Kidney (tissue), 14 donors: ENCODE measurements around the gene SLC39A1. TPM values are rescaled to one million over a fixed set of nuclear protein-coding genes. Genes with fewer than 3 reads are reported as not detected.

ENCODE experiments used
- DNase-seq, 5 donors: peaks; one replicate each; pipeline ENCODE4 v3.0.0-alpha.2; 2013 to 2020
- FAIRE-seq: peaks from 2 replicates; lab custom pipeline; 2012; peaks lifted over from hg19 to GRCh38; lab: Jason Lieb, UNC
- H3K27ac ChIP-seq, 2 donors: one replicate each; pipeline ENCODE4 v1.7.0; 2013; ENCODE audit warnings: low read depth in 2 of 2, low read length in 2 of 2, inconsistent platforms in 1 of 2
- H3K27me3 ChIP-seq: one replicate; pipeline ENCODE4 v1.7.1; 2013; ENCODE audit warnings: low read length, inconsistent platforms; ENCODE audit not compliant: control insufficient read depth, insufficient read depth
- H3K36me3 ChIP-seq, 3 donors: one replicate each; pipeline versions ENCODE4 v1.7.0 to v1.7.1; 2013; ENCODE audit warnings: low read length in 3 of 3, control low read depth in 1 of 3, inconsistent platforms in 1 of 3; ENCODE audit not compliant: insufficient read depth in 3 of 3, control insufficient read depth in 2 of 3
- H3K4me1 ChIP-seq, 3 donors: one replicate each; pipeline versions ENCODE4 v1.7.0 to v1.7.1; 2013; ENCODE audit warnings: low read length in 3 of 3, inconsistent platforms in 1 of 3, low read depth in 1 of 3; ENCODE audit not compliant: control insufficient read depth in 2 of 3, insufficient read depth in 2 of 3
- H3K4me3 ChIP-seq, 3 donors: one replicate each; pipeline versions ENCODE4 v1.7.0 to v1.8.1; 2013; ENCODE audit warnings: low read length in 3 of 3, control low read depth in 1 of 3, inconsistent platforms in 1 of 3
- H3K9ac ChIP-seq, 3 donors: one replicate each; pipeline versions ENCODE4 v1.7.0 to v1.7.1; 2013; ENCODE audit warnings: low read length in 3 of 3, control low read depth in 1 of 3, inconsistent platforms in 1 of 3
- H3K9me3 ChIP-seq, 3 donors: one replicate each; pipeline versions ENCODE4 v1.7.0 to v1.7.1; 2013; ENCODE audit warnings: low read length in 3 of 3, control low read depth in 1 of 3, inconsistent platforms in 1 of 3; ENCODE audit not compliant: control insufficient read depth in 2 of 3, insufficient read depth in 1 of 3
- intact Hi-C: fragments of 100-400 bp; cut with DNase I; formaldehyde crosslinking; loops from one replicate; pipeline ENCODE4 v1.11.1; 2022
- polyA plus RNA-seq: library from polyadenylated mRNA; stranded (reverse); fragments of 350-450 nt; fragmentation: Illumina TruSeq; extraction: RNeasy Lipid Tissue Mini Kit (QIAGEN cat#74804); gene quantifications from one replicate; pipeline ENCODE4 v1.2.3, GENCODE V29; 2014; ENCODE audit warnings: low read depth, low replicate concordance; ENCODE audit not compliant: insufficient read depth
- total RNA-seq: library from RNA; stranded (reverse); fragmentation: NEBNext Ultra II Directional; extraction: Animal tissue kit (Norgen Biotek cat#: 25700); gene quantifications from one replicate; pipeline ENCODE4 v1.2.1, GENCODE V29; 2021
- TF ChIP-seq, protein P1 (sequence below): IDR thresholded peaks from 3 replicates; pipeline ENCODE4 v1.5.1; 2012; ENCODE audit warnings: mild to moderate bottlenecking, moderate library complexity, borderline replicate concordance; ENCODE audit not compliant: insufficient read depth; ENCODE audit errors: extremely low read depth
- donor health status: control.
- donor health status: control.
- donor health status: control.
- donor health status: control.
- donor health status: control.
- donor health status: DM: yes; HTN: yes; CAD: no.
- donor health status: Normal renal cell carcinoma (clear cell type).

SLC39A1 gene
- total and polyA plus RNA-seq, 2 donors from 2014 or later, result 106 to 125 TPM

DNA sequence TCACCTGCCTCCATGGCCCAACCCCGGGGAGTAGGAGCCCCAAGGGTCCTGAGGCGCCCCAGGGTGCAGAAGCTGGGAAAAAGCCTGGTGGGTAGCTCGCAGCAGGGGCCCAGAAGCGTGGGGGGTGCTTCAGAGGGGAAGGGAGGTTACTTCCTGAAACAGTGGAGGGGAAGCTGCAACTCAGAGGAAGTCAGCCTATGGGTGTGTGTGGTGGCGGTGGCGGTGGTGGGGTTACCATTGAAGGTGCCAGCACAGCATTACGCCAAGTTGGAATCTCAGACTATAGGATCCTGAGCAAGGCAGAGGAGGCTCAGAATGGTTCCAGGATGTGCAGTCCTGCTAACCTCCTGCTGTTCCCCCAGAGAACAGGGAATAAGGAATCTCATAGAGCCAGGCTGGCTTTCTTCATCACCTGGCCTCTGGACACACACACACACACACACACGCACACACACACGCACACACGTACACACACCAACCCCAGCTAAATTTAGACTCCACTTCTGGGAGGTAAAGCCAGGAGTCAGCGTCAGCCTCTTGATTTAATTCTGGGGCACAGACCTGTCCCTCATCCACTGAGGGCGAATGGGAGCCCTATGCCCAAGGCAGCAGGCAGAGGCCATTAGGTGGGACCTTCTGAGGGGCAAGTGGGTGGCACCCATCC lies 18.1 kb downstream of the SLC39A1 start:
- Histone ChIP-seq H3K36me3 (peaks cover 2 to 21% (median 3%) of the 10 kb centered on the region in 3 donors), H3K9me3 (no peaks in the 10 kb centered on the region), H3K27me3 (no peaks in the 10 kb centered on the region), H3K4me1 (peaks cover 0 to 16% (median 3%) of the 10 kb centered on the region in 3 donors), H3K9ac (peak overlapping the region; percentile 20 to 80 (median 75)), H3K27ac (peak overlapping the region; percentile 86 to 90), H3K4me3 (peak overlapping the region; percentile 58 to 83 (median 65))
- DNase-seq, result peak in 4 of 5 donors; percentile 32 to 82 (median 50)
- intact Hi-C loops, result no loop called here
- TF ChIP-seq, protein P1, sequence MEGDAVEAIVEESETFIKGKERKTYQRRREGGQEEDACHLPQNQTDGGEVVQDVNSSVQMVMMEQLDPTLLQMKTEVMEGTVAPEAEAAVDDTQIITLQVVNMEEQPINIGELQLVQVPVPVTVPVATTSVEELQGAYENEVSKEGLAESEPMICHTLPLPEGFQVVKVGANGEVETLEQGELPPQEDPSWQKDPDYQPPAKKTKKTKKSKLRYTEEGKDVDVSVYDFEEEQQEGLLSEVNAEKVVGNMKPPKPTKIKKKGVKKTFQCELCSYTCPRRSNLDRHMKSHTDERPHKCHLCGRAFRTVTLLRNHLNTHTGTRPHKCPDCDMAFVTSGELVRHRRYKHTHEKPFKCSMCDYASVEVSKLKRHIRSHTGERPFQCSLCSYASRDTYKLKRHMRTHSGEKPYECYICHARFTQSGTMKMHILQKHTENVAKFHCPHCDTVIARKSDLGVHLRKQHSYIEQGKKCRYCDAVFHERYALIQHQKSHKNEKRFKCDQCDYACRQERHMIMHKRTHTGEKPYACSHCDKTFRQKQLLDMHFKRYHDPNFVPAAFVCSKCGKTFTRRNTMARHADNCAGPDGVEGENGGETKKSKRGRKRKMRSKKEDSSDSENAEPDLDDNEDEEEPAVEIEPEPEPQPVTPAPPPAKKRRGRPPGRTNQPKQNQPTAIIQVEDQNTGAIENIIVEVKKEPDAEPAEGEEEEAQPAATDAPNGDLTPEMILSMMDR, result no peak
- no peak for FAIRE-seq

DNA sequence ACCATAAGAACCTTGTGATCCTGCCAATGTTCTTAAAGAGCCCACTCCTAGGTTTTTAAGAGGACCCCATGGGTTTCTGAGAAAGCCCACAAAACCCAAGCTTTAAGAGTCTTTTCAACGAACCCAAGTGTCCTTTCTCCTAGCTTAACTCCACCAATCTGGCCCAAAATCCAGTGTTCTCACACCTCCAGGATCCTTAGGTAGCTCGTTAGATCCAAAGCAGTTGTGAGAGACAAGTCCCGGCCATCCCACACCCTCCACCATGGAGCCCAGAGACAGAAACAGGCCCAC lies 18.6 kb downstream of the SLC39A1 start:
- H3K9me3 ChIP-seq, result no peaks in the 10 kb centered on the region
- DNase-seq (no peak), FAIRE-seq (no peak)
- H3K27ac ChIP-seq, result peak overlapping the region in 1 of 2 donors; percentile 90
- H3K4me3 ChIP-seq, result peak overlapping the region in 1 of 3 donors; percentile 65
- intact Hi-C loops, result no loop called here
- TF ChIP-seq, protein P1, result no peak
- no peaks in the 10 kb centered on the region for H3K27me3 ChIP-seq
- peaks cover 2 to 21% (median 3%) of the 10 kb centered on the region in 3 donors for H3K36me3 ChIP-seq
- H3K9ac ChIP-seq, result peak overlapping the region in 1 of 3 donors; percentile 75
- peaks cover 0 to 16% (median 3%) of the 10 kb centered on the region in 3 donors for H3K4me1 ChIP-seq

DNA sequence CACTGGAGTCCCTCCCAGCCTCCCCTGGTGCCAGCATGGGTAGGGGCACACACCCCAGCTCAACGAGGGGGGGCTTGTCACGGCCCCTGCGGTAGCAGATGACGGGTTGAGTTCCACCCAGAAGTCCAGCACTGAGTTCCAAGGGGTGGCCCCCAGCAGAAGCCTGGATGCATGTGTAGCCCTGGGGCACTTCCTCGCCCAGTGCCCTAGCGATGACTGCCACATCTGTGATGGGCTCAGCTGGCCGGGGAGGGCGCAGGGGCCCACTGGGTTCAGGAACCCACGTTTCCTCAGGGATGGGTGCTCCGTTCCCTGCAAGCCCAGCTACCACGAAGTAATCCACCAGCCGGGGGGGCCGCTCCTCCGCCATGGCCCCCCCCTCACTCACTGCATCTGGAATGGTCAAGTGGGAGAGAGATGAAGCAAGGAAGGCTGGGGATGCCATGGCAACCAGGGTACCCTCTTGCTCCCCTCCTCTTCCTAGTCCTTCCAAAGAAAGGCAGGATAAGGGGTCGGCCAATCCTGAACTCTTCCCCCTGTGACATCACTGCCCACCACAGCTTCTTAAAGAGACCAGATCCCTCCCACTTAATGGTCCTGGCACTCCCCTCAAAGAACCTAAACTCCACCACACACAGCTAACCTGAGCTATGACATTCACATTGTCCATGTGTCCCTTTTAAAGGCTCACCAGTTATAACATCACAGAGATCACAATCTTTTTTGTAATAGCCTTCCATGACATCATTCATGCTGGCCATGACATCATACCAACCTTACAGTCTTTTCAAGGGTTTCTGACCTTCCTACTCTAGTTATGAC lies 19.1 kb downstream of the SLC39A1 start:
- Histone ChIP-seq H3K9me3 (no peaks in the 10 kb centered on the region), H3K36me3 (peaks cover 2 to 24% (median 5%) of the 10 kb centered on the region in 3 donors), H3K27me3 (no peaks in the 10 kb centered on the region), H3K27ac (peak overlapping the region in 1 of 2 donors; percentile 90), H3K9ac (no peak overlapping the region), H3K4me1 (peaks cover 0 to 16% (median 3%) of the 10 kb centered on the region in 3 donors), H3K4me3 (peak overlapping the region in 1 of 3 donors; percentile 65)
- TF ChIP-seq, protein P1, result no peak
- FAIRE-seq, result no peak
- intact Hi-C loops, result no loop called here
- DNase-seq, result peak in 2 of 5 donors; percentile 38 to 81
